Liver (tissue), 9 donors: Measurements from ENCODE around the gene TBC1D24. TPM values are rescaled to one million over a fixed set of nuclear protein-coding genes. Genes with fewer than 3 reads are reported as not detected.

ENCODE experiments used
- DNase-seq: peaks from one replicate; pipeline ENCODE4 v3.0.0-alpha.2; 2017; ENCODE audit warnings: low spot score
- H3K27ac ChIP-seq, 2 donors: one replicate each; pipeline ENCODE4 v1.7.0; 2013; ENCODE audit warnings: inconsistent platforms in 2 of 2, low read length in 2 of 2, control low read depth in 1 of 2, low read depth in 1 of 2, mild to moderate bottlenecking in 1 of 2
- H3K27me3 ChIP-seq, 4 donors: one replicate each; pipeline versions ENCODE4 v1.6.1 to v1.7.0; 2013; ENCODE audit warnings: low read length in 3 of 4, inconsistent platforms in 1 of 4, mild to moderate bottlenecking in 1 of 4, moderate library complexity in 1 of 4; ENCODE audit not compliant: control insufficient read depth in 4 of 4, insufficient read depth in 4 of 4
- H3K36me3 ChIP-seq, 4 donors: one replicate each; pipeline versions ENCODE4 v1.6.1 to v1.7.0; 2013; ENCODE audit warnings: low read length in 3 of 4, mild to moderate bottlenecking in 3 of 4, low read depth in 1 of 4, moderate library complexity in 1 of 4; ENCODE audit not compliant: control insufficient read depth in 4 of 4, insufficient read depth in 3 of 4
- H3K4me1 ChIP-seq, 4 donors: one replicate each; pipeline versions ENCODE4 v1.6.1 to v1.7.0; 2013; ENCODE audit warnings: low read length in 3 of 4, mild to moderate bottlenecking in 3 of 4, moderate library complexity in 1 of 4; ENCODE audit not compliant: control insufficient read depth in 4 of 4, insufficient read depth in 4 of 4
- H3K4me3 ChIP-seq, 3 donors: one replicate each; pipeline versions ENCODE4 v1.6.1 to v1.7.0; 2013; ENCODE audit warnings: low read length in 3 of 3, control low read depth in 1 of 3, low read depth in 1 of 3, mild to moderate bottlenecking in 1 of 3
- H3K9ac ChIP-seq, 2 donors: one replicate each; pipeline ENCODE4 v1.7.0; 2013; ENCODE audit warnings: low read length in 2 of 2, mild to moderate bottlenecking in 2 of 2, moderate library complexity in 2 of 2, control low read depth in 1 of 2, low read depth in 1 of 2
- H3K9me3 ChIP-seq, 4 donors: one replicate each; pipeline versions ENCODE4 v1.6.1 to v1.7.0; 2013; ENCODE audit warnings: low read length in 3 of 4; ENCODE audit not compliant: control insufficient read depth in 4 of 4
- ATF3 ChIP-seq: IDR thresholded peaks from 2 replicates; pipeline ENCODE4 v1.6.1; 2016; ENCODE audit warnings: antibody characterized with exemption
- EGR1 ChIP-seq, 2 donors: IDR thresholded peaks; 2 replicates each; pipeline ENCODE4 v1.6.1; 2016 to 2018; ENCODE audit warnings: antibody characterized with exemption in 2 of 2, low read depth in 2 of 2
- FOXA2 ChIP-seq: IDR thresholded peaks from 2 replicates; pipeline ENCODE4 v1.6.1; 2016; ENCODE audit warnings: antibody characterized with exemption
- GABPA ChIP-seq, 2 donors: IDR thresholded peaks in 1 of 2; conservative IDR thresholded peaks in 1 of 2; 2 replicates each; pipeline ENCODE4 v1.6.1; 2016; ENCODE audit warnings: antibody characterized with exemption in 2 of 2, mild to moderate bottlenecking in 1 of 2, moderate library complexity in 1 of 2
- HNF4G ChIP-seq: IDR thresholded peaks from 2 replicates; pipeline ENCODE4 v1.6.1; 2016; ENCODE audit warnings: antibody characterized with exemption
- RAD21 ChIP-seq, 2 donors: IDR thresholded peaks; 2 replicates each; pipeline ENCODE4 v1.6.1; 2016; ENCODE audit warnings: antibody characterized with exemption in 2 of 2, mild to moderate bottlenecking in 2 of 2
- REST ChIP-seq: IDR thresholded peaks from 2 replicates; pipeline ENCODE4 v1.6.1; 2016; ENCODE audit warnings: antibody characterized with exemption, mild to moderate bottlenecking
- RXRA ChIP-seq, 2 donors: IDR thresholded peaks; 2 replicates each; pipeline ENCODE4 v1.6.1; 2017 to 2018; ENCODE audit warnings: antibody characterized with exemption in 2 of 2, mild to moderate bottlenecking in 1 of 2
- YY1 ChIP-seq: IDR thresholded peaks from 2 replicates; pipeline ENCODE4 v1.6.1; 2016; ENCODE audit warnings: antibody characterized with exemption, mild to moderate bottlenecking
- ZBTB33 ChIP-seq: IDR thresholded peaks from 2 replicates; pipeline ENCODE4 v1.6.1; 2016; ENCODE audit warnings: antibody characterized with exemption
- WGBS: extraction: QIAGEN DNeasy Blood & Tissue Kit; methylation state at CpG from one replicate; pipeline ENCODE4 v1.1.7; 2013; 5-methylcytosine and 5-hydroxymethylcytosine counted together
- polyA plus RNA-seq, 2 donors: library from polyadenylated mRNA; stranded (reverse) in 1 of 2; unstranded in 1 of 2; fragments of 200-250 nt in 1 of 2; fragments of >200 nt in 1 of 2; fragmentation: Nextera tagmentation in 1 of 2; extraction: Ambion mirVana in 1 of 2; gene quantifications; one replicate each; pipeline versions ENCODE4 v1.2.1 to v1.2.3, GENCODE V29; 2013 to 2015
- total RNA-seq, 2 donors: library from RNA; depleted of rRNA; stranded (reverse); fragments of >200 nt; gene quantifications; one replicate each; pipeline ENCODE4 v1.2.3, GENCODE V29; 2014
- donor health status: healthy.
- donor health status: healthy.
- donor health status: healthy.
- donor health status: healthy.
- donor health status: healthy.

Gene TBC1D24
- total and polyA plus RNA-seq, 4 donors, result 8.4 to 22.3 (median 11.5) TPM

GRCh38 chr16:2514333-2515179, 39.6 kb downstream of the TBC1D24 start:
- Histone ChIP-seq H3K27me3 (no peaks in the 10 kb centered on the region), H3K4me3 (peak overlapping the region; percentile 56 to 92 (median 91)), H3K27ac (peak overlapping the region; percentile 96 to 97), H3K9ac (peak overlapping the region; percentile 81 to 83), H3K4me1 (peaks cover 22 to 59% (median 53%) of the 10 kb centered on the region in 4 donors), H3K9me3 (no peaks in the 10 kb centered on the region), H3K36me3 (peaks cover 0 to 2% (median 0%) of the 10 kb centered on the region in 4 donors)
- TF ChIP-seq GABPA (IDR thresholded peaks at IDR 0.05 in 1 of 2, conservative IDR thresholded peaks at IDR 0.05 in 1 of 2) (peak in 1 of 2 donors; percentile 22), REST (no peak), ATF3 (no peak), RXRA (IDR thresholded peaks at IDR 0.05) (no peak), RAD21 (IDR thresholded peaks at IDR 0.05) (no peak)
- DNase-seq, result no peak
- WGBS, result under 1% methylated on average over 63 of the region's 63 CpGs

- peak; percentile 73 for DNase-seq
- Histone ChIP-seq H3K36me3 (peaks cover 0 to 2% (median 0%) of the 10 kb centered on the region in 4 donors), H3K4me1 (peaks cover 23 to 63% (median 54%) of the 10 kb centered on the region in 4 donors), H3K27ac (peak overlapping the region; percentile 96 to 97), H3K27me3 (no peaks in the 10 kb centered on the region), H3K9me3 (no peaks in the 10 kb centered on the region), H3K9ac (peak overlapping the region; percentile 81 to 83), H3K4me3 (peak overlapping the region; percentile 56 to 92 (median 91))
- no peak for TF ChIP-seq GABPA (IDR thresholded peaks at IDR 0.05 in 1 of 2, conservative IDR thresholded peaks at IDR 0.05 in 1 of 2)
- TF ChIP-seq YY1, result no peak
- no peak for TF ChIP-seq EGR1 (IDR thresholded peaks at IDR 0.05; ENCODE audit: low read depth in 2 of 2)
- no peak for TF ChIP-seq REST
- TF ChIP-seq ZBTB33, result no peak
- no peak for TF ChIP-seq HNF4G
- TF ChIP-seq FOXA2, result no peak
- WGBS, result 32% methylated on average over 14 of the region's 14 CpGs
Measured at GRCh38 chr16:2515180-2515851, 40.4 kb downstream of the TBC1D24 start.
